Testis (tissue), 2 donors: ENCODE results near the gene TMEM253.

Experiments used
- CTCF ChIP-seq, 3 experiments: fragments of 450-650 bp in 2 of 3; fragments of 200-600 bp in 1 of 3; sonication (generic) in 1 of 3; IDR thresholded peaks; one replicate each; pipeline ENCODE4 v1.5.1; 2016 to 2019; ENCODE audit warnings: antibody characterized with exemption in 3 of 3, mild to moderate bottlenecking in 2 of 3, moderate library complexity in 1 of 3
- POLR2A ChIP-seq: fragments of 450-650 bp; IDR thresholded peaks from one replicate; pipeline ENCODE4 v1.6.1; 2017; ENCODE audit warnings: antibody characterized with exemption, mild to moderate bottlenecking, moderate library complexity

- TF ChIP-seq CTCF (IDR thresholded peaks at IDR 0.05) (no peak), POLR2A (no peak)
Observed at GRCh38 chr14:21096978-21097635, 3.8 kb upstream of the TMEM253 start.
